Measurements from ENCODE around the gene CEBPG. TPM values are rescaled to one million over a fixed set of nuclear protein-coding genes. Genes with fewer than 3 reads are reported as not detected.

Gene CEBPG
- total RNA-seq, 1 experiment from 2014 or later, result 25.8 TPM

- H3K4me3 ChIP-seq (ENCODE audit: insufficient read depth, low read depth, low read length), result no peak overlapping the region
- no peaks in the 10 kb centered on the region for H3K27me3 ChIP-seq (ENCODE audit: control insufficient read depth, insufficient read depth, low read length)
- no peaks in the 10 kb centered on the region for H3K36me3 ChIP-seq (replicated peaks; ENCODE audit: control insufficient read depth, insufficient read depth, low read length)
- DNase-seq, result peak; percentile 54
Observed at GRCh38 chr19:33400856-33401682, 27.6 kb downstream of the CEBPG start.

- no peak overlapping the region for H3K4me3 ChIP-seq (ENCODE audit: insufficient read depth, low read depth, low read length)
- H3K36me3 ChIP-seq (replicated peaks; ENCODE audit: control insufficient read depth, insufficient read depth, low read length), result no peaks in the 10 kb centered on the region
- H3K27me3 ChIP-seq (ENCODE audit: control insufficient read depth, insufficient read depth, low read length), result no peaks in the 10 kb centered on the region
- DNase-seq, result peak; percentile 47
Observed at GRCh38 chr19:33401683-33402420, 28.3 kb downstream of the CEBPG start.

GRCh38 chr19:33402421-33403220, 29.1 kb downstream of the CEBPG start:
- peak; percentile 76 for DNase-seq
- Histone ChIP-seq H3K36me3 (replicated peaks; ENCODE audit: control insufficient read depth, insufficient read depth, low read length) (no peaks in the 10 kb centered on the region), H3K27me3 (ENCODE audit: control insufficient read depth, insufficient read depth, low read length) (no peaks in the 10 kb centered on the region), H3K4me3 (ENCODE audit: insufficient read depth, low read depth, low read length) (no peak overlapping the region)

GRCh38 chr19:33403221-33403972, 29.9 kb downstream of the CEBPG start:
- H3K36me3 ChIP-seq (replicated peaks; ENCODE audit: control insufficient read depth, insufficient read depth, low read length), result no peaks in the 10 kb centered on the region
- peak; percentile 65 for DNase-seq
- H3K4me3 ChIP-seq (ENCODE audit: insufficient read depth, low read depth, low read length), result no peak overlapping the region
- no peaks in the 10 kb centered on the region for H3K27me3 ChIP-seq (ENCODE audit: control insufficient read depth, insufficient read depth, low read length)

GRCh38 chr19:33403973-33404304, 30.4 kb downstream of the CEBPG start:
- H3K4me3 ChIP-seq (ENCODE audit: insufficient read depth, low read depth, low read length), result no peak overlapping the region
- no peaks in the 10 kb centered on the region for H3K27me3 ChIP-seq (ENCODE audit: control insufficient read depth, insufficient read depth, low read length)
- H3K36me3 ChIP-seq (replicated peaks; ENCODE audit: control insufficient read depth, insufficient read depth, low read length), result no peaks in the 10 kb centered on the region
- peak; percentile 28 for DNase-seq

GRCh38 chr19:33404506-33405253, 31.2 kb downstream of the CEBPG start:
- no peaks in the 10 kb centered on the region for H3K27me3 ChIP-seq (ENCODE audit: control insufficient read depth, insufficient read depth, low read length)
- peak; percentile 45 for DNase-seq
- no peak overlapping the region for H3K4me3 ChIP-seq (ENCODE audit: insufficient read depth, low read depth, low read length)
- H3K36me3 ChIP-seq (replicated peaks; ENCODE audit: control insufficient read depth, insufficient read depth, low read length), result no peaks in the 10 kb centered on the region

- no peak for DNase-seq
- Histone ChIP-seq H3K27me3 (ENCODE audit: control insufficient read depth, insufficient read depth, low read length) (no peaks in the 10 kb centered on the region), H3K4me3 (ENCODE audit: insufficient read depth, low read depth, low read length) (no peak overlapping the region), H3K36me3 (replicated peaks; ENCODE audit: control insufficient read depth, insufficient read depth, low read length) (no peaks in the 10 kb centered on the region)
Observed at GRCh38 chr19:33405254-33405552, 31.7 kb downstream of the CEBPG start.

- Histone ChIP-seq H3K4me3 (ENCODE audit: insufficient read depth, low read depth, low read length) (no peak overlapping the region), H3K36me3 (replicated peaks; ENCODE audit: control insufficient read depth, insufficient read depth, low read length) (no peaks in the 10 kb centered on the region), H3K27me3 (ENCODE audit: control insufficient read depth, insufficient read depth, low read length) (no peaks in the 10 kb centered on the region)
- DNase-seq, result peak; percentile 57
Observed at GRCh38 chr19:33405553-33406461, 32.3 kb downstream of the CEBPG start.

- Histone ChIP-seq H3K36me3 (replicated peaks; ENCODE audit: control insufficient read depth, insufficient read depth, low read length) (no peaks in the 10 kb centered on the region), H3K4me3 (ENCODE audit: insufficient read depth, low read depth, low read length) (no peak overlapping the region), H3K27me3 (ENCODE audit: control insufficient read depth, insufficient read depth, low read length) (no peaks in the 10 kb centered on the region)
- peak; percentile 98 for DNase-seq
Observed at GRCh38 chr19:33406521-33407139, 33.1 kb downstream of the CEBPG start.

GRCh38 chr19:33407140-33407551, 33.6 kb downstream of the CEBPG start:
- no peak overlapping the region for H3K4me3 ChIP-seq (ENCODE audit: insufficient read depth, low read depth, low read length)
- H3K27me3 ChIP-seq (ENCODE audit: control insufficient read depth, insufficient read depth, low read length), result no peaks in the 10 kb centered on the region
- DNase-seq, result no peak
- no peaks in the 10 kb centered on the region for H3K36me3 ChIP-seq (replicated peaks; ENCODE audit: control insufficient read depth, insufficient read depth, low read length)

- peak; percentile 48 for DNase-seq
- Histone ChIP-seq H3K4me3 (ENCODE audit: insufficient read depth, low read depth, low read length) (no peak overlapping the region), H3K27me3 (ENCODE audit: control insufficient read depth, insufficient read depth, low read length) (no peaks in the 10 kb centered on the region), H3K36me3 (replicated peaks; ENCODE audit: control insufficient read depth, insufficient read depth, low read length) (no peaks in the 10 kb centered on the region)
Observed at GRCh38 chr19:33407716-33408115, 34.2 kb downstream of the CEBPG start.

- no peaks in the 10 kb centered on the region for H3K36me3 ChIP-seq (replicated peaks; ENCODE audit: control insufficient read depth, insufficient read depth, low read length)
- H3K4me3 ChIP-seq (ENCODE audit: insufficient read depth, low read depth, low read length), result no peak overlapping the region
- DNase-seq, result no peak
- no peaks in the 10 kb centered on the region for H3K27me3 ChIP-seq (ENCODE audit: control insufficient read depth, insufficient read depth, low read length)
Observed at GRCh38 chr19:33408116-33408515, 34.6 kb downstream of the CEBPG start.

All from H7 (cell line).